Upper lobe of right lung (tissue), 1 donor: Measurements from ENCODE around the gene PLEKHA8. TPM values are rescaled to one million over a fixed set of nuclear protein-coding genes. Genes with fewer than 3 reads are reported as not detected.

ENCODE experiments used
- ATAC-seq: fragments of 200-7000 bp; cut with Tn5 transposase; one replicate; pipeline ENCODE4 v1.9.1; 2020; ENCODE audit warnings: mild to moderate bottlenecking, moderate library complexity
- DNase-seq: peaks from one replicate; pipeline ENCODE4 v3.0.0-alpha.2; 2020
- H3K27ac ChIP-seq: fragments of 200-600 bp; one replicate; pipeline ENCODE4 v1.8.0; 2022
- H3K27me3 ChIP-seq: fragments of 200-600 bp; one replicate; pipeline ENCODE4 v1.8.0; 2022; ENCODE audit warnings: mild to moderate bottlenecking
- H3K36me3 ChIP-seq: fragments of 200-600 bp; one replicate; pipeline ENCODE4 v1.8.0; 2022
- H3K4me1 ChIP-seq: fragments of 200-600 bp; one replicate; pipeline ENCODE4 v1.8.0; 2022
- H3K4me3 ChIP-seq: fragments of 200-600 bp; one replicate; pipeline ENCODE4 v1.8.0; 2022; ENCODE audit warnings: mild to moderate bottlenecking
- H3K9me3 ChIP-seq: fragments of 200-600 bp; one replicate; pipeline ENCODE4 v1.8.0; 2022
- intact Hi-C: fragments of 100-400 bp; cut with DNase I; formaldehyde crosslinking; loops from one replicate; pipeline ENCODE4 v1.11.0; 2022
- total RNA-seq: library from RNA; stranded (reverse); fragmentation: NEBNext Ultra II Directional; extraction: Animal tissue kit (Norgen Biotek cat#: 25700); gene quantifications from one replicate; pipeline ENCODE4 v1.2.1, GENCODE V29; 2021
- TF ChIP-seq, protein P1 (sequence below): fragments of 200-600 bp; IDR thresholded peaks from one replicate; pipeline ENCODE4 v1.8.0; 2022; ENCODE audit warnings: antibody characterized with exemption
- donor health status: DM: no; HTN: yes; CAD: no; lungs with severe emphysema.

Gene PLEKHA8
- total RNA-seq, 1 donor from 2014 or later, result 11.3 TPM

DNA sequence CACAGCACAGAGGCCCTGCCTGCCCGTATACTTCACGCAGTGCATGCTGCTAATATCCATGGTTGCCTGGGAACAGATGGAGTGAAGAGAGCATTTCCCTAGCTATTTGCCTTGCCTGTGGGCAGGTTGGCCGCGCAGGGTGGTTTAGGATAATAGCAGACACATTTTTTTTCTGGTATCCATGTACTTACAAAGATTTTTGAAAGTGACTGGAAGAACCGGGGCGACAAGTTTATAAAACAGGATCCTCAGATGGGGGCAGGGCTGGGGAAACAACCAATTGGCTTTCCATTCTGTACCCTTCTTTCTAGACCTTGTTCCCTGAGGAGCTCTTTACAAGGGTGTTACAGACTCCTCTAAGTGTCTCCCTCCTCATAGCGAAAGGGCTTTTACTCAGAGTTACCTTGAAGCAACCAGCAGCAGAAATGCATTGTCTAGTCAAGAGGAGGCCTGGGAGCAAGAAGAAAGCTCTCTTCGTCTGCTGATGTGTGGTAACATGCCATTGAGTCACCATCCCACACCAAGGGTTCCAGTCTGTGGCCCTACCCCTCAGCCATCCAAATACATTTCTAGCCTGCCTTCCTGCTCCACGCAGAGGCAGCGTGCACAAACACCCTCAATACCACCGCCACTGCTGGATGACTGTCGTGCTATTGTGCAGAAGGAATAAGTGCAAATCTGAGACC, 138.1 kb downstream of the PLEKHA8 start:
- H3K36me3 ChIP-seq, result no peaks in the 10 kb centered on the region
- TF ChIP-seq, protein P1, sequence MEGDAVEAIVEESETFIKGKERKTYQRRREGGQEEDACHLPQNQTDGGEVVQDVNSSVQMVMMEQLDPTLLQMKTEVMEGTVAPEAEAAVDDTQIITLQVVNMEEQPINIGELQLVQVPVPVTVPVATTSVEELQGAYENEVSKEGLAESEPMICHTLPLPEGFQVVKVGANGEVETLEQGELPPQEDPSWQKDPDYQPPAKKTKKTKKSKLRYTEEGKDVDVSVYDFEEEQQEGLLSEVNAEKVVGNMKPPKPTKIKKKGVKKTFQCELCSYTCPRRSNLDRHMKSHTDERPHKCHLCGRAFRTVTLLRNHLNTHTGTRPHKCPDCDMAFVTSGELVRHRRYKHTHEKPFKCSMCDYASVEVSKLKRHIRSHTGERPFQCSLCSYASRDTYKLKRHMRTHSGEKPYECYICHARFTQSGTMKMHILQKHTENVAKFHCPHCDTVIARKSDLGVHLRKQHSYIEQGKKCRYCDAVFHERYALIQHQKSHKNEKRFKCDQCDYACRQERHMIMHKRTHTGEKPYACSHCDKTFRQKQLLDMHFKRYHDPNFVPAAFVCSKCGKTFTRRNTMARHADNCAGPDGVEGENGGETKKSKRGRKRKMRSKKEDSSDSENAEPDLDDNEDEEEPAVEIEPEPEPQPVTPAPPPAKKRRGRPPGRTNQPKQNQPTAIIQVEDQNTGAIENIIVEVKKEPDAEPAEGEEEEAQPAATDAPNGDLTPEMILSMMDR, result no peak
- ATAC-seq (peak; percentile 44), DNase-seq (no peak)
- no peaks in the 10 kb centered on the region for H3K27me3 ChIP-seq
- H3K27ac ChIP-seq, result no peak overlapping the region
- H3K9me3 ChIP-seq, result no peaks in the 10 kb centered on the region
- peaks cover 32% of the 10 kb centered on the region for H3K4me1 ChIP-seq
- no peak overlapping the region for H3K4me3 ChIP-seq
- intact Hi-C loops, result no loop called here

DNA sequence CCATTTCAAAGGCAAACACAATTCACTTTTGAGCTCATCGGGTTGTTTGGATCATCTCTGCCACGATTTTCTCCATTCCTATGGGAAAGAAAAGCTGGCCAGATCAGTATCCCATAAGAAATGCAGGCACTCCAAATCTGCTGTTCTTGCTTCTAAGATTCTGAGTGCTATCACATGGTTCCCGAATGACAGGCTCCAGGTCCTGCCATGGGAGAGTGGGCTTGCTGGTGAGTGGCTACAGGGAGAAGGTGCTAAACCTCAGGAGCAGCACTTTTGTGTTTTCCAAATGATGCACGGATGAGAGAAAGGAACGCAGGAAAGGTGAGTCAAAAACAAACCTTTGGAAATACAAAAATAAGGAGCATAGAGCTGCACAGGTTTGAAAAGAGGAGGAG, 138.6 kb downstream of the PLEKHA8 start:
- no peaks in the 10 kb centered on the region for H3K36me3 ChIP-seq
- H3K27ac ChIP-seq, result no peak overlapping the region
- H3K9me3 ChIP-seq, result no peaks in the 10 kb centered on the region
- H3K4me1 ChIP-seq, result peaks cover 32% of the 10 kb centered on the region
- intact Hi-C loops, result no loop called here
- TF ChIP-seq, protein P1, result no peak
- ATAC-seq (no peak), DNase-seq (no peak)
- no peak overlapping the region for H3K4me3 ChIP-seq
- H3K27me3 ChIP-seq, result no peaks in the 10 kb centered on the region

DNA sequence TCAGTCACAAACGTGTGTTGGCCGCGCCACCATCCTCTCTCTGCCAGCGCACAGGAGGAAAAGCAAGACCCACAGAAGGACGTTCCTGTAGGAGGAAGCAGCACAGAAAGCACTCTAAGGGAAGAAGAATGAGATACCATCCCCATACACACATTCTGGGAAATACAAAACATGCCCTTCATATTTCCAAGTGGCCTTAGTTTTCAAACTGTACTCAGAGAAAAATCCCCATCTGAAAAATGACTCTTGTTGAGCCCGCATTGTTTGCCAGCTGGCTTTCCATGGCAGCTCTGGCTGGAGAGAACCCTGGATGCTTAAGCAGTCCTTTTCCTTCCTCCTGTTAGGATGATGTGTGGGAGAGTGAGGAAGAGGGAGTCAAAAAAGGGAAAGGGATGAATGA, 139.7 kb downstream of the PLEKHA8 start:
- Histone ChIP-seq H3K27ac (no peak overlapping the region), H3K4me1 (peaks cover 42% of the 10 kb centered on the region)
- intact Hi-C loops, result no loop called here

DNA sequence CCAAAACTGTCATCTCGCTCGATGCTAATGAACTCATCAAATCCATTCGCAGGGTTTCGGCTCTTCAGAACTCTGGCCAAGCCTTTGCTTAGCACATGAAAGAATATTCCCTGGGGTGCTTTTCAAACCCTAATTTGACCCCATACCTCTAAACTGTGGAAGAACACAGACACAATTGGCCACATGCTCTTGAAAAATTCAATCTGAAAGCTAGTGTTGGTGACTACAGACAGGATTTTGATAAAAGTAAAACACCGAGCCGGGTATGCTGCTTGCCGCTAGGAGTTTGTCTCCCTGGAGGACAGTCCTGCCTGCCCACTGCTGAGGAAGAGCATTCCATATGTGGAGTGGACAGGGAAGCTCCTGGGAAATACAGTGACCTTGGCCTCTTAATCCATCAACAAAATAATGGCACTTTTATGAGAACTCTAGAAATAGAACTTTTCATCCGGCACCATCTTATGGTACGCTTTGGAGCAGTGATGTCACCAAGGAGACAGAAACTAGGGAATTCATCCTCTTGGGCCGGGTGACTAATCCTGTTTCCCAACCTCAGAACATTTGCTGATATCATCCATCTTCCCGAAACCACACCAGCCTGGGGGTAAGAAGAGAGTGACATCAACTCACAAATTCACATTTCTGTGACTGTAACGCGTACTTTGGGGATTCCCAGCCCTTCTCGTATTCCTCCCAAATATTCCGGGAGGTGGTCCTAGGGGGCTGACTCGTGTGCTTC, 140.8 kb downstream of the PLEKHA8 start:
- no peaks in the 10 kb centered on the region for H3K36me3 ChIP-seq
- H3K27ac ChIP-seq, result no peak overlapping the region
- no peaks in the 10 kb centered on the region for H3K9me3 ChIP-seq
- ATAC-seq, result no peak
- intact Hi-C loops, result no loop called here
- DNase-seq, result no peak
- peaks cover 34% of the 10 kb centered on the region for H3K4me1 ChIP-seq
- TF ChIP-seq, protein P1, result no peak
- no peak overlapping the region for H3K4me3 ChIP-seq
- no peaks in the 10 kb centered on the region for H3K27me3 ChIP-seq

More for the DNA sequence above, 139.7 kb downstream of the PLEKHA8 start:
- DNase-seq (no peak), ATAC-seq (no peak)
- TF ChIP-seq, protein P1, result no peak
- Histone ChIP-seq H3K36me3 (no peaks in the 10 kb centered on the region), H3K9me3 (no peaks in the 10 kb centered on the region), H3K27me3 (no peaks in the 10 kb centered on the region), H3K4me3 (no peak overlapping the region)

DNA sequence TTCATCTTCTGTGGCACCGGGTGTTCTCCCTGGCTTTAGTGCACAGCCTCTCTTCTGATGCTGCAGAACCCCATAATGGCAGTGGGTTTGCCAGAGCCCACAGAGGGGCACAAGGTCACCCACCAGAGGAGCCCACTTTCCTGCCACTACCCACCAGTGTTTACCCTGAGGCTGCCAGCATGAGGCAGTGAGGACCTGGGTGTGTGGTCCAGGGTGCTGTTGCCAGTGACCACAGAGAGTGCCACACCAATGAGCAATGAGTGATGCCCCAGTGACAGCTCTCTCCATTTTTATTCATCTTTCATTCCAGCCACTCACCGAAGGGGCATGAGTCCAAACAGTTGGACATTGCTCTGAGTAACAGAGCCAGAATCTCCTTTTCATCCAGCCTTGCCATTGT, 141.4 kb downstream of the PLEKHA8 start:
- no peak overlapping the region for H3K4me3 ChIP-seq
- H3K36me3 ChIP-seq, result no peaks in the 10 kb centered on the region
- ATAC-seq (no peak), DNase-seq (no peak)
- H3K9me3 ChIP-seq, result no peaks in the 10 kb centered on the region
- H3K27ac ChIP-seq, result no peak overlapping the region
- peaks cover 29% of the 10 kb centered on the region for H3K4me1 ChIP-seq
- no peaks in the 10 kb centered on the region for H3K27me3 ChIP-seq
- intact Hi-C loops, result no loop called here
- TF ChIP-seq, protein P1, result no peak
